Osteoblast (primary cell): ENCODE measurements around the gene ARFGAP1. TPM values are rescaled to one million over a fixed set of nuclear protein-coding genes. Genes with fewer than 3 reads are reported as not detected.

ENCODE experiments used
- DNase-seq: peaks from one replicate; pipeline ENCODE4 v3.0.0; 2011; ENCODE audit warnings: low spot score, mixed read lengths; ENCODE audit not compliant: insufficient read length; ENCODE audit errors: missing footprints
- H2AFZ ChIP-seq: 2 replicates; pipeline ENCODE4 v1.6.0; 2011; ENCODE audit warnings: mild to moderate bottlenecking, low read length
- H3K27ac ChIP-seq: 2 replicates; pipeline ENCODE4 v1.5.1; 2011; ENCODE audit warnings: mild to moderate bottlenecking, low read depth, low read length, moderate library complexity
- H3K27me3 ChIP-seq: 2 replicates; pipeline ENCODE4 v1.6.0; 2012; ENCODE audit warnings: mild to moderate bottlenecking, control low read depth, inconsistent platforms, low read length, moderate library complexity; ENCODE audit not compliant: insufficient read depth
- H3K36me3 ChIP-seq: 2 replicates; pipeline ENCODE4 v1.5.1; 2011; ENCODE audit warnings: mild to moderate bottlenecking, low read length, control low read depth, moderate library complexity; ENCODE audit not compliant: insufficient read depth
- H3K4me1 ChIP-seq: 2 replicates; pipeline ENCODE4 v1.5.1; 2011; ENCODE audit warnings: mild to moderate bottlenecking, low read length, control low read depth, moderate library complexity; ENCODE audit not compliant: insufficient read depth
- H3K4me2 ChIP-seq: 2 replicates; pipeline ENCODE4 v1.6.0; 2011; ENCODE audit warnings: mild to moderate bottlenecking, low read length; ENCODE audit not compliant: insufficient read depth
- H3K4me3 ChIP-seq: fragments of 200-600 bp; sonication (generic); 3 replicates; pipeline ENCODE4 v1.5.1; 2012; ENCODE audit warnings: mild to moderate bottlenecking, low read length, inconsistent platforms; ENCODE audit not compliant: insufficient read depth
- H3K79me2 ChIP-seq: 2 replicates; pipeline ENCODE4 v1.6.0; 2012; ENCODE audit warnings: mild to moderate bottlenecking, low read length, control low read depth, inconsistent platforms; ENCODE audit not compliant: insufficient read depth
- H3K9me3 ChIP-seq: 2 replicates; pipeline ENCODE4 v1.5.1; 2011; ENCODE audit warnings: low read depth, low read length, control low read depth
- H4K20me1 ChIP-seq: 2 replicates; pipeline ENCODE4 v1.6.0; 2012; ENCODE audit warnings: mild to moderate bottlenecking, low read length, control low read depth; ENCODE audit not compliant: insufficient read depth
- total RNA-seq: library from RNA; depleted of rRNA; stranded (reverse); fragments of >200 nt; gene quantifications from 2 replicates; pipeline ENCODE4 v1.2.3, GENCODE V29; 2012
- TF ChIP-seq, protein P1 (sequence below): IDR thresholded peaks from 2 replicates; pipeline ENCODE4 v1.5.1; 2011; ENCODE audit warnings: mild to moderate bottlenecking, low read depth, low read length, moderate library complexity; ENCODE audit errors: extremely low read depth

Gene ARFGAP1
- total RNA-seq, 1 donor = 68.4 TPM

DNA sequence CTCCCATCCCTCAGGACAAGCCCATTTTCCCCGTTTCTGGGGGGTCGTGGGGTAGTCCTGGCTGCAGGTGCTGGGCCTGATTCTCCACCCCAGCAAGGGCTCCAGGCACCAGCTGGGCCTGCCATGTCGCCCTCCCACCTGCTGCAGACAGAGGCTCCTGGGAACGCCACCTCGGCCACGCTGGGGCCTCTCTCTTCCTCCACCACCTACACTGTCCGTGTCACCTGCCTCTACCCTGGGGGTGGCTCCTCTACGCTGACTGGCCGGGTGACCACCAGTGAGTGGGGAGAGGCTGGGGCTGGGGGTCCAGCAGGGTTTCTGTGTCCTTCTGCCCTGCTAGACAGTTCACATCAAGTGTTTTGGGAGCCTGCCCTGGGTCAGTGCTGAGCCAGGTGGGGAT, 39.7 kb downstream of the ARFGAP1 start:
- Histone ChIP-seq H2AFZ (no peak overlapping the region), H3K9me3 (no peaks in the 10 kb centered on the region), H3K4me1 (no peaks in the 10 kb centered on the region), H3K4me2 (no peak overlapping the region), H4K20me1 (peaks cover 5% of the 10 kb centered on the region), H3K36me3 (no peaks in the 10 kb centered on the region), H3K79me2 (no peaks in the 10 kb centered on the region), H3K27me3 (no peaks in the 10 kb centered on the region), H3K4me3 (no peak overlapping the region), H3K27ac (no peak overlapping the region)
- TF ChIP-seq, protein P1, sequence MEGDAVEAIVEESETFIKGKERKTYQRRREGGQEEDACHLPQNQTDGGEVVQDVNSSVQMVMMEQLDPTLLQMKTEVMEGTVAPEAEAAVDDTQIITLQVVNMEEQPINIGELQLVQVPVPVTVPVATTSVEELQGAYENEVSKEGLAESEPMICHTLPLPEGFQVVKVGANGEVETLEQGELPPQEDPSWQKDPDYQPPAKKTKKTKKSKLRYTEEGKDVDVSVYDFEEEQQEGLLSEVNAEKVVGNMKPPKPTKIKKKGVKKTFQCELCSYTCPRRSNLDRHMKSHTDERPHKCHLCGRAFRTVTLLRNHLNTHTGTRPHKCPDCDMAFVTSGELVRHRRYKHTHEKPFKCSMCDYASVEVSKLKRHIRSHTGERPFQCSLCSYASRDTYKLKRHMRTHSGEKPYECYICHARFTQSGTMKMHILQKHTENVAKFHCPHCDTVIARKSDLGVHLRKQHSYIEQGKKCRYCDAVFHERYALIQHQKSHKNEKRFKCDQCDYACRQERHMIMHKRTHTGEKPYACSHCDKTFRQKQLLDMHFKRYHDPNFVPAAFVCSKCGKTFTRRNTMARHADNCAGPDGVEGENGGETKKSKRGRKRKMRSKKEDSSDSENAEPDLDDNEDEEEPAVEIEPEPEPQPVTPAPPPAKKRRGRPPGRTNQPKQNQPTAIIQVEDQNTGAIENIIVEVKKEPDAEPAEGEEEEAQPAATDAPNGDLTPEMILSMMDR = no peak
- DNase-seq = no peak

DNA sequence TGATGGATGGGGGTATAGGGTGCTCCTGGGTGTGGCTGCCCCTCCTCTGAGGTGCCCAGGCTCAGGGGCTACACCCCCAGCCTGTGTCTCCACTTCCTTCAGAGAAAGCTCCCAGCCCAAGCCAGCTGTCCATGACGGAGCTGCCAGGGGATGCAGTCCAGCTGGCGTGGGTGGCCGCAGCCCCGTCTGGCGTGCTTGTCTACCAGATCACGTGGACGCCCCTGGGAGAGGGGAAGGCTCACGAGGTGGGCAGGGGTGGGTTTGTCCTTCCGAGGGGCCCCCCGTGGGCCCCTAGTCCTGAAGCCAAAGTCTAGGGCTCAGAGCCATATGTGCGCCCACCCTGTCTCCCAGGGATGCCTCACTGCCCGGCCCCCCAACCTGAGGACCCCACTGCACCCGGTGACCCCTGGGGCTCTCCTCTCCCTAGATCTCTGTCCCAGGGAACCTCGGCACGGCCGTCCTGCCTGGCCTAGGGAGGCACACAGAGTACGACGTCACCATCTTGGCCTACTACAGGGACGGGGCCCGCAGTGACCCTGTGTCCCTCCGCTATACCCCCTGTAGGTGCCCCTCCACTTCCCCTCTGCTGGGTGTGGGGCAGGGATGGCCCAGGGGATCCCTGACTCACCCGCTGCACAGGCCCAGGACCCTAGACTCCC, 40.2 kb downstream of the ARFGAP1 start:
- H2AFZ ChIP-seq = no peak overlapping the region
- no peaks in the 10 kb centered on the region for H3K36me3 ChIP-seq
- no peak overlapping the region for H3K27ac ChIP-seq
- H3K4me2 ChIP-seq = no peak overlapping the region
- H3K27me3 ChIP-seq = no peaks in the 10 kb centered on the region
- no peak overlapping the region for H3K4me3 ChIP-seq
- H4K20me1 ChIP-seq = peaks cover 5% of the 10 kb centered on the region
- no peaks in the 10 kb centered on the region for H3K4me1 ChIP-seq
- TF ChIP-seq, protein P1 = no peak
- H3K79me2 ChIP-seq = no peaks in the 10 kb centered on the region
- DNase-seq = no peak
- no peaks in the 10 kb centered on the region for H3K9me3 ChIP-seq

DNA sequence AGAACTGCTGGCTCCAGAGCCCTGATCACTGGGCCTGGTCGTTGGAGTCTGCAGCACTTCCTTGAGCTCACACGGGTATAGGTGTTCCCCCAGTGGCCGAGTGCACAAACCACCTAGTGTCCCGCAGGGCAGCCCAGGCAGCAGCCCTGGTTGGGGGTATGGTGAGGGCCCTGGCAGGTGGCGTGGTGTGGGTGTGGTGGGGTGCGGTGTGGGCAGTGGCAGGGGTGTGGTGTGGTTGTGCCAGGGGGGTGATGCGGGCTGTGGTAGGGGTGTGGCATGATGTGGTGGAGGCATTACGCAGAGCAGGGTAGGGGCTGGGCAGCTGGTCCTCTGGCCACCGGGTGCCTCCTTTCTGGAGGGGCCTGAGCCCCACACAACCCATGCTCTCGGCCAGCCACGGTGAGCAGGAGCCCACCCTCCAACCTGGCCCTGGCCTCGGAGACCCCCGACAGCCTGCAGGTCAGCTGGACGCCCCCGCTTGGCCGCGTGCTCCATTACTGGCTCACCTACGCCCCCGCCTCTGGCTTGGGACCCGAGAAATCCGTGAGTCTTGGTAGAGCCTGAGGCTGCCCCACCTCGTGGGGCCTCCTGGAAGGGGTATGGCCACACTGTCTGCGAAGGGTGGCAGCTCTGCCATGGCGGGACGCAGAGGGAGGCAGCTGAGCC, 40.9 kb downstream of the ARFGAP1 start:
- Histone ChIP-seq H3K4me3 (no peak overlapping the region), H4K20me1 (peaks cover 5% of the 10 kb centered on the region), H3K9me3 (no peaks in the 10 kb centered on the region), H3K27ac (no peak overlapping the region), H3K79me2 (no peaks in the 10 kb centered on the region), H3K4me1 (no peaks in the 10 kb centered on the region), H2AFZ (no peak overlapping the region), H3K27me3 (no peaks in the 10 kb centered on the region), H3K4me2 (no peak overlapping the region), H3K36me3 (no peaks in the 10 kb centered on the region)
- peak; percentile 86 for DNase-seq
- TF ChIP-seq, protein P1 = no peak

DNA sequence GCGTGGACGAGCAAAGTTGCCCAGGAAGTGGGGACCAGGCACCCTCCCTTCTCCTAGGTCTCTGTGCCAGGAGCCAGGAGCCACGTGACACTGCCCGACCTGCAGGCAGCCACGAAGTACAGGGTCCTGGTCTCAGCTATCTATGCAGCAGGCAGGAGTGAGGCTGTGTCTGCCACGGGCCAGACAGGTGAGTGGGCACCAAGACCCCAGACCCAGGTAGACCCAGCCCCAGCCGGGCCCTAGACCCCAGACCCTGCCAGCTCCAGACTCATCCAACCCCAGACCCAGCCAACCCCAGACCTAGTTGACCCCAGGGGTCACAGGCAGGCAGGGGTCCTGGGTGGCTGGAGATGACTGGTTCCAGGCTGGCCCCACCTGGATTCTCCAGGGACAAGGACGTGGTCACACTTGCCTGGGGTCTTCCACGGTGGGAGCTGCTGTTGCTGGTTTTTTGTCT, 41.4 kb downstream of the ARFGAP1 start:
- TF ChIP-seq, protein P1 = no peak
- Histone ChIP-seq H4K20me1 (peaks cover 4% of the 10 kb centered on the region), H2AFZ (no peak overlapping the region), H3K9me3 (no peaks in the 10 kb centered on the region), H3K4me3 (no peak overlapping the region), H3K36me3 (no peaks in the 10 kb centered on the region), H3K27ac (no peak overlapping the region), H3K4me1 (no peaks in the 10 kb centered on the region), H3K79me2 (no peaks in the 10 kb centered on the region), H3K4me2 (no peak overlapping the region), H3K27me3 (no peaks in the 10 kb centered on the region)
- DNase-seq = no peak
